DMS114 treated with DMSO at 0.1 percent for 48 hours (cell line): ENCODE results near the gene GAB2.

Source experiments
- DNase-seq: peaks from one replicate; lab custom pipeline; 2025; ENCODE audit not compliant: unreplicated experiment; lab: John Stamatoyannopoulos, UW

GAB2 gene

DNA sequence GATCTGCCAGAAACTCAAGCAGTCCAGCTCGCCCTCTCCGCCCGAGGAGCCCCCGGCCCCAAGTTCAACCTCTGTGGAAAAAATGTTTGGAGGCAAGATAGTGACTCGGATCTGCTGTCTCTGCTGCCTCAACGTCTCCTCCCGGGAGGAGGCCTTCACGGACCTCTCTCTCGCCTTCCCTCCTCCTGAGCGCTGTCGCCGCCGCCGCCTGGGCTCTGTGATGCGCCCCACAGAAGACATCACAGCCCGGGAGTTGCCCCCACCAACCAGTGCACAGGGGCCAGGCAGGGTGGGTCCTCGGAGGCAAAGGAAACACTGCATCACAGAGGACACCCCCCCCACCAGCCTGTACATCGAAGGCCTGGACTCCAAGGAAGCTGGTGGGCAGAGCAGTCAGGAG lies 208.1 kb downstream of the GAB2 start:
- no peak for DNase-seq

DNA sequence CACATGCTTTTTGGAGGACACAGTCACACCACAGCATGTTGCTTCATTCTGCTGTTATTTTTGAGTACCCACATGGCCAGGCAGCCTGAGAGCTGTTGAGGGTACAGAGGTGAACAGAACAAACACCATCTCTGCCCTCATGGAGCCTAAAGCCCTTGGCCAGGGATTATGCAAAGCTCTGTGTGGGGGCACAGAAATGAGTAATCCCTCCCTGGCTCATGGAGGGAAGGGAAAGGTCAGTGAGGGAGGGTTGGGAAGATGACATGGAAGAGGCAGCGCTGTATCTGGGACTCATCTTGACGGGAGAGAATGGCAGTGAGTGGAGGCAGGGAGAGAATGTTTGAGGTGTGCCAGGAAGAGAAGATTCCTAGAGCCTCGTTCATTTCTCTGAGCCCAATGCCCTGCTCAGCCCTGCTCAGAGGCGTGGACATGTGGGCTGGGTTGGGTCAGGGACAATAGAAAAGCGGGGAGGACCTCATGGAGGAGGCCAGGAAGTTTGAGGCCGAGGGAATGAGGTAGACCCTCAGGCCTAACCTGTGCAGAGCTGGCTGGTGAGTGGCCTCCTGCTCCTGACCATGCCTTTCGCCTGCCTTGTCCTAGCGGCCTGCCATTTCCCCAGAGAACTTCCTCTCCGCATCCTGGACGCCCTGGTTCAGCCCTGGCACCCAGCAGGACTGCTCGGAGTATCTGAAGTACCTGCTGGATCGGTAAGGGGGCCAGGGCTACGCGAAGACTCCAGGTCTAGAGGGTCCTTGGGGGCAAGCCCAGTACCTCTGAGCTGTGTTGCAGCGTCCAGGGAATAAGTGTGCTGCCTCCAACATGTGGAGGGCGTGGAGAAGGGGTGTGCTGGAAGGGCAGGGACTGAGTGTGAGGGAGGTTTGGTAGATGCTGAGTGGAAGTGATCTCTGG lies 209.1 kb downstream of the GAB2 start:
- DNase-seq, result no peak

DNA sequence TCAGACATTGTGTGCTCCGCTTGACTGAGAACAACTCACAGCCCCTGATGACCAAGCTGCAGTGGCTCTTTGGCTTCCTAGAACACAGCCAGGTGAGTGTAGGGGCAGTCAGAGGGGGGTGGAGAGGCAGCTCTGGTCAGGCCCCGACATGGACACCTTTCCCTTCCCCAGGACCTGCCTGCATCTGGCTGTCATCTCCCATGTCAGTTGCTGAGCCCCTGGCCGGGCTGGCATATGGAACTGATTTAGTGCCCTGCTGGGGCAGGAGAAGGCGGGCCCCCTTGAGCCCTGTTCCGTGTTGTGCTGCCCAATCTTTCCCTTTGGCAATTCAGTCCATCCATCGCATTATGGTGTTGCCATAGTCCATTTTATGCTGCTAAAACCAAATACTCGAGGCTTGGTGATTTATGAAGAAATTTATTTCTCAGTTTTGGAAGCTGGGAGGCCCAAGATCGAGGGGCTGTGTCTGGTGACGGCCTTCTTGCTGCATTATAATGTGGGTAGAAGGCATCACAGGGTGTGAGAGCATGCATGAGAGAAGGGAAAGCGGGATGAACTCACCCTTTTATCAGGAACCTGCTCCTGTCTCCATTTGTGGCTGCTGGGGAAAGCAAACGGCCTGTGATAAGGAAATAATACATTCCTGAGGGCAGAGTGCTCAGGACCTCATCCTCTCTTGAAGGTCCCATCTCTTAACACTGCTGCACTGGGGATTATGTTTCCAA lies 209.9 kb downstream of the GAB2 start:
- no peak for DNase-seq

DNA sequence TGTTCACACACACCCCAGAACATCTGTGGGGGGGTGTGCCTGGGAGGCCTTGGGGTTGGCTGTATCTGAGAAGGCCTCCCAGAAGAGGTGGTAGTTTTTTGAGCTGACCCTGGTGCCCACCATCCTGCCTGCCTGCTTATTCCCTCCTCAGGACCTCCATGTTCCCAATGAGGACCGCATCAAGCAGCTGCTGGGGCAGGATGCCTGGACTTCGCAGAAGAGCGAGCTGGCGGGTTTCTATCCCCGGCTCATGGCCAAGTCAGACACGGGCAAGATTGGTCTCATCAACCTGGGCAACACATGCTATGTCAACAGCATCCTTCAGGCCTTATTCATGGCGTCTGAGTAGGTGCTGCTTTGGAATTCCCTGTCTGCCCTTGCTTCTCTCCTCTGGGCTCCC lies 211.9 kb downstream of the GAB2 start:
- DNase-seq, result no peak

DNA sequence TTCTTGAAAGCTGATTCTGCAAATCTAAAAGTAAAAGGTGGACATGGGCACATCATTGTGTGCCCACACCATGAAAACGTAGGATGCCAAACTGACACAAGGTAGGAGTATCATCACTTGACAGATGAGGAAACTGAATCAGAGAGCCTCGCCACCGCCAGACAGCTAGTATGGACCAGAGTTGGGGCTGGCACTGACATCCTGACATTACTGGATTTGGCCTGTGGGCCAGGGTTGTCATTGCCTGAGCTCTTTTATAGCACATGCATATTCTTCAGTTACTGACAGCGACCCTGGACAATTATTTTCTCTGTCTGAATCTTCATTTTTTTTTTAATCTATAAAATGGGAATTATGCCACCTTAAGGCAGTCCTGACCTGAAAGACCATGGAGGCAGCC lies 212.4 kb downstream of the GAB2 start:
- no peak for DNase-seq

DNA sequence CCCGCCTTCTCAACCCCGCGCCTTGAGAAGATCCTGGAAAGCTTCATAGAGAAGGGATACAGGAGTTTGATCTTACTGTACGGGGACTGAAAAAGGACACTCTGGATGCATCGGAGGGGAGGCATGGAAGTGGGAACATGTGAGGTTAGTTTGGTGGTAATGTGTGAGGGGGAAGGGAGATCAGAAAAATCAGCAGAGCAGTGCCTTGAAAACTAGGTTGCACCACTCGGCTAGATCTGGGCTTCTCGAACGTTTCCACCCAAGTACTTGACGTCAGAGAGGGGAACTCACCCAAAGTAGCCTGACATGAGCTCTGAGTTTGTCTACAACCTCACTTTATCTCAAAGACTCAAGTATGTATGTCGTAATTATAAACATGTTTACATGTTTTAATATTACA lies 214.4 kb downstream of the GAB2 start:
- no peak for DNase-seq

DNA sequence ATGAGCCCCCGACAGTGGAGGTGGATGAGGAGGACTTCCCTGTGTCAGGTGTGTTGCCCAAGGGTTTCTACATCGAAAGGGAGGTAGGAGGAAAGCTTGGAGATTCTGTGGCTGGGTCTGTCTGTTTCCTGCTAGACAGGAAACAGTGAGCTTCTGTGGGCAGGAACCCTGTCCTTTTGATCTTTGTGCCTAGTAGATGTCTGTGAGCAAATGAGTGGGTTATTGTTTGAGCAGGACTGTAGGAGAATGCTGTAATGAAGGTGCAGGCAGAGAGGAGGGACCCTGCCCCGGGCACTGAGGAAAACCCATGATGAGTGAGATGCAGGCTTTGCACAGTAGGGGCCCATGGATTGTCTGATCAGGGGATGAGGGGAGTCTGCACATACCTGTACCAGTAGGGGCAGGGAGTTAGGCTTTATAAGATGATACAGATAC lies 214.9 kb downstream of the GAB2 start:
- DNase-seq, result no peak

DNA sequence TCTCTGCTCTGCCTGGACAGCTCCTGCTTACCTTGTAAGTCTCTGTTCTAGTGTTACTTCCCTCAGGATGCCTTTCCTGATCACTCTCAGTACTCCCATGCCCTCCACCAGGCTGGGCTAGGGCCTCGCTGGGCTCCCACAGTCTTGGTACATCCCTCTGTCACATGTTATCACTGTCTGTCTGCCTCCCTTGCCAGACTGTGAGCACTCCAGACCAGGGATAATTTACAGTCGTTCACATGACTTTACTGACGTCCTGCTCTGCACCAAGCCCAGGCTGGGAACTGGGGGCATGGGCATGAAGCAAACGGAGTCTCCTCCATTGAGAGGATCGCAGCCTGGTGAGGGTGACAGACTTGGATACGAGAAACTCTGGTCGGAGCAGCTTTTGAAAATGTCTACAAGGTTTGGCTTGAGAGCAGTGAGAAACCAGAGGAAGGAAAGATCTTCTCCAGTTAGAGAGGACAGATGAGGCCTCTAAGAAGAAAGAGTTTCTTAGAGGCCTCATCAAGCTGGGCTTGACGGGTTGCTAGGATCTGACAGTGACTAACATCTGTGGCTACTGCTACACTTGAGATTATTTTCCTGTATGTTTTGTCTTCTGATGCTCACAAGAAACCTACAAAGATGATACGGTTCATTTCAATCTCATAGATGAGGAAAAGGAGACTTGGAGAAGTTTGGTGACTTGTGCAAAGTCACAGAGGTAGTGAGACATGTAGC lies 216.4 kb downstream of the GAB2 start:
- no peak for DNase-seq

DNA sequence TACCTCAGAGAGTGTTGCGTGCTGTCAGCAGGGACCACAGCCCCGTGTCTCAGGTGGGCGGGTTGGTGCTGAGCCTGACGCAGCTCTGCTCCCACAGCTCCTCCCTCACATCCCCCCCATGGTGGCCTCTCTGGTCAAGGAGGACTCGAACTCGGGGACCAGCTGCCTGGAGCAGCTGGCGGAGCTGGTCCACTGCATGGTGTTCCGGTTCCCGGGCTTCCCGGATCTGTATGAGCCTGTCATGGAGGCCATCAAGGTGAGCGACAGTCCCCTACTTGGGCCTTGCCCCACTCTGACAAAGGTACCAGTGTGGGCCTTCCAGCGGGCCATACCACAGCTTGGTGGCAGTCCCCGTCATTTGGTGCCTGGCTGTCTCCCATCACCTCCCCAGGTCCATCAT lies 217.1 kb downstream of the GAB2 start:
- no peak for DNase-seq

DNA sequence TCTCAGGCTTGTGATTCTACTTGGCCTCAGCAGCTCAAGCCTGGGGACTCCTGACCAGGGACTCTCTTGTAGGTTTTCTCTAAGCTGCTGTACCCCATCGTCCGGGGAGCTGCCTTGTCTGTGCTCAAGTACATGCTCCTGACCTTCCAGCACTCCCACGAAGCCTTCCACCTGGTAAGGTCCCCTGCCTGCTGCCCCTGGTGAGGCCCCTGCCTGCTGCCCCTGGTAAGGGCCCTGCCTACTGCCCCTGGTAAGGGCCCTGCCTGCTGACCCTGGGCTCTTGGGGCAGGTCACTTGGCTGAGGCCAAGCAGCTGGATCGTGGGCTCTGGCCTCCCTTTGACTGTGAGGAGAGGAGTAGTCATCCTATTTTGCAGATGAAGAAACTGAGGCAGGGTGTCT lies 217.6 kb downstream of the GAB2 start:
- DNase-seq, result no peak

DNA sequence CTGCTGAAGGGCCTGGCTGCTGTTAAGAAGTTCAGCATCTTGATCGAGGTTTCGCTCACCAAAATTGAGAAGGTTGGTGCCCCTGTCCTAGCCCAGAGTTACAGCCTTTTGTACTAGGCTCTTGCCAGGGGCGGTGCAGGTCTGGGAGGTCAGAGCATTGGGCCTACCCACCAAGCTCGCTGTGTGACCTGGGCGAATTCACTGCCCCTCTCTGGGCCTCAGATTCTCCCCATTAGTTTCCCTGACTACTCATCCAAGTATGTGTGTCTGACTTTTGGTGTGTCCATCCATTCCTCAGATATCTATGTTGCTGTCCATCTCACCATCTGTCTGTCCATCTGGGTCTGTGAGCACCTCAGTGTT lies 218.0 kb downstream of the GAB2 start:
- DNase-seq, result no peak

DNA sequence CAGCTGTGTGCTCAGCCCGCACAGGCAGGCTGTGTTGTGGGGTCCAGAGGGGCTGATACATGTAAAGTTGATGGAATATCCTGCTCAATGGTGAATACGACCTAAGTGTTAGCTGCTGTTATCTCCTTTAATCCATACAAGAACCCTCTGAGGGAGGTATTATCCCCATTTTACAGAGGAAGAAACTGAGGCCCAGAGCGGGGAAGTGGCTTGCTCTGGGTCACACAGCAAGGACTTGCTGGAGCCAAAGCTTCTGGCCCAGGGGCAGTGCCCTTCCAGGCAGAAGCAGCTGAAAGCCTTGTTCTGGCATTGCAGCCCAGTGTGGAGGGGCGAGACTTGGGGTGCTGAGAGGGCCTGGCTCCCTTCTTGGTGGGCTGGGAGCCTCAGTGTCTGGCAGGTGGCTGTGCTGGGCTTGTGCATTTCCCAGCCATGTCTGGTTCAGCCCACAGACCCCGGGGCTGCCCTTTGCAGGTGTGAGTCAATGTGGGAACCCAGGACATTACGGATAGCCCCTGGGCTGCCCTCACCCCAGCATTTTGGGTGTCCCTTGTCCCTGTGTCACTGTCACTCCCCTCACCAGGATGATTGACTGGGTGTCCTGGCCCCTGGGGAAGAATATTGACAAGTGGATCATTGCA lies 218.5 kb downstream of the GAB2 start:
- no peak for DNase-seq

DNA sequence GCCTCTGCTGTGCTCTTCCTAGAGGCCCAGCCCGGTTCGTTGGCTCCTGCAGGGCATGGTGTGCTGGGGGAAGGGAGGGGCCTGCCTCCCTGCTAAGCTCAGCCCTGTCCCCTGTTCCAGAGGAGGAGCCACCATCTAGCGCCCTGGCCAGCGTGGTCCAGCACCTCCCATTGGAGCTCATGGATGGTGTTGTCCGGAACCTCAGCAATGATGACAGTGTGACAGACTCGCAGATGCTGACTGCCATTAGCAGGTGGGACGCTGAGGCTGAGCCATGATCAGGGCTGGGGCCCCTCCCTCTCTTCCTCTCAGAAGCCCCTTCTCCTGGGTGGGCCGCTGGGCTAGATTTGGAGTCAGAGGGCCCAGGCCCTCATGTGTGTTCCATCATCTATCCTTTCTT lies 219.8 kb downstream of the GAB2 start:
- no peak for DNase-seq

DNA sequence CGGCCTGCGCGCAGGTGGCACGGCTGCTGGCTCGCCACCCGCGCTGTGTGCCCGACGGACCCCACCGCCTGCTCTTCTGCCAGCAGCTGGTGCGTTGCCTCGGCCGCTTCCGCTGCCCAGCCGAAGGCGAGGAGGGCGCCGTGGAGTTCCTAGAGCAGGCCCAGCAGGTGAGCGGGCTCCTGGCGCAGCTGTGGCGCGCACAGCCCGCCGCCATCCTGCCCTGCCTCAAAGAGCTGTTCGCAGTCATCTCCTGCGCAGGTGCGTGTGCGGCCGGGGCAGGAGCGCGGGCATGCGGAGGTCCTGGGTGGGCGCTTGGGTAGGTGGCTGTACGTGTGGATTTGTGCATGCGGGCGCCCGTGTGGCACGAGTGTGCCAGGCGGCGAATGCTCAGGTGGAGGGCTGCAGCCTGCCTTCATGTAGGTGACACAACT lies 220.9 kb downstream of the GAB2 start:
- DNase-seq, result no peak

DNA sequence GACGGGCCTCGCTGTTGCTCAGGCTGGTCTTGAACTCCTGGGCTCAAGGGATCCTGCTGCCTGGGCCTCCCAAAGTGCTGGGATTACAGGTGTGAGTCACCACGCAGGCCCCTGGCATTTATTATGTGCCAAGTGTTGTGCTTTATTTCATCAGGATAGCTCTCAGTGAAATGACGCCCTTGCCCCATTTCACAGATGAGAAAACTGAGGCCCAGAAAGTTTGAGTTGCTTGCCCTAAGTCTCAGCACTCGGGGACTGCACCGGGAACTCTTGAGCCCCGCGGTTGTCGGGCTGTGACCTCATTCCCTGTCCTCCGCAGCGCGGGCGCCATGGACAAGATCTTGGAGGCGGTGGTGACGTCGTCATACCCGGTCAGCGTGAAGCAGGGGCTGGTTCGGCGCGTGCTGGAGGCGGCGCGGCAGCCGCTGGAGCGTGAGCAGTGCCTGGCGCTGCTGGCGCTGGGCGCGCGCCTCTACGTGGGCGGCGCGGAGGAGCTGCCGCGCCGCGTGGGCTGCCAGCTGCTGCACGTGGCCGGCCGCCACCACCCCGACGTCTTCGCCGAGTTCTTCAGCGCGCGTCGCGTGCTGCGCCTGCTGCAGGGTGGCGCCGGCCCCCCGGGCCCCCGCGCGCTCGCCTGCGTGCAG lies 221.6 kb downstream of the GAB2 start:
- no peak for DNase-seq

DNA sequence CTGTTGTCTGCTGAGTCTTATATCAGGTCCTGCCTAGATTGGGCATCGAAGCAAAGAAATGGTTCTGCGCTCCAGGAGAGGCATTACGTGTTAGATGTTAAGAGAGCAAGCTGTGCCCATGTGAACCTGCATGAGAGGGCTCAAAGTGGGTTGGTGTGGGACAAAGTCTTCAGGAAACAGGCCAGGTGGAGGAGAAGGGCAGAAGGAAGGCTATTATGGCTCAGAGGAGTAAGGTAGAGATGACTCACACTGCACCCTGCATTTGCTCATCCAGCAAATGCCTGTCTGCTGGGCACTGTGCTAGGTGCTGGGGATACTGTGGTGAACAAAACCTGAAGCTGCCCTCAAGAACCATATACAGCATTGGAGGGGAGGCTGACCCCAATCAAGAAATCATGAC lies 223.1 kb downstream of the GAB2 start:
- no peak for DNase-seq

DNA sequence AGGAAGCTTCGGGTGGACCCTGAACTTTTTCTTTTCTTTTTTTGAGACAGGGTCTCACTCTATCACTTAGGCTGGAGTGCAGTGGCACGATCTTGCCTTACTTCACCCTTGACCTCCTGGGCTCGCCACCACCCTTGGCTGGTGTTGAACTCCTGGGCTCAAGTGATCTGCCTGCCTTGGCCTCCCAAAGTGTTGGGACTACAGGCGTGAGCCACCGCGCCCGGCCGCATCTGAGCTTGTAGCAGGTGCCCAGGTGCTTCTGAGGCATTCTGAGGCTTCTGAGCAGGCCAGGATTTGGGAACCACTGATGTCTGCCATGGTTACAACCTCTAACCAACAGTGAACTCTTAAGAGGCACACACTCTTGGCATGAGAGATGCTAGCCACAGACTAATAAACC lies 223.8 kb downstream of the GAB2 start:
- no peak for DNase-seq

DNA sequence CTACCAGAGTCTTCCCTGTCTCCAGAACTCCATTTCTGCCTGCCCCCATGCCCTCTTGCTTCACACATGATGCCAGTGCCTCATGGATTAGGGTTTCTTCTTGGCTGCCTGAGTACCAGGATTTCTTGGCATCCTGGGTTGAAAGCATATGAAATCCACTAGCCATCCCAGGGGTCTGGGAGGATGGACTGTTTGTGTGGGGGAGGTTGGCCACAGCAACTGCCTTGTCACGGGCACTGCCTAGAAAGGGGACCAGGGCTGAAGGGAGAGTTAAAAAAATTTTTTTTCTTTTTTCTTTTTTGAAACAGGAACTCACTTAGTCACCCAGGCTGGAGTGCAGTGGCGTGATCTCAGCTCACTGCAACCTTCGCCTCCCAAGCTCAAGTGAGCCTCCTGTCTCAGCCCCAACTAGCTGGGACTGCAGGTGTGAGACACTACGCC lies 224.7 kb downstream of the GAB2 start:
- DNase-seq, result no peak

DNA sequence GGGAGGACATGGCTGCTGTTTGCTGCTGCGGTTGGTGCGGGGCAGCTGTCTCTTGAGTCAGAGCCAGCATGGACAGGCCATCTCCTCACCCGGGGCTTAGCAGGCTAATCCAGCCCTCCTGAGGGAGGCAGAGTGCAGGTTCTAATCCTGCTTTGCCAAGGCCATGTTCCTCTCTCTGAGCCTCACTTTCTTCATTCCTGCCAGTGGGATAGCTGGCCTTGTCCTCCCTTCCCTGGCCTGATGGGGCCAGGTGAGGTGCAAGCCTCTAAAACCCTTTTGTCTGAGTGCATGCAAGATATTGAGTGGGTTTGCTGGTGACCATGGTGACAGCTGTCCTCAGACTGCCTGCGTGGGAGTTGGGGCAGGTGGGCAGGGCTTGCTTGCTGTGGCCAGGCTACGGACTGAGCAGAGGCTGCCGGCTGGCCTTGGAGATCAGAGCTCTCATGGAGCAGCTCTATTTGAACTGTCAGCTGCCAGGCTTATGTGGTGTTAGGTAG lies 225.3 kb downstream of the GAB2 start:
- no peak for DNase-seq

DNA sequence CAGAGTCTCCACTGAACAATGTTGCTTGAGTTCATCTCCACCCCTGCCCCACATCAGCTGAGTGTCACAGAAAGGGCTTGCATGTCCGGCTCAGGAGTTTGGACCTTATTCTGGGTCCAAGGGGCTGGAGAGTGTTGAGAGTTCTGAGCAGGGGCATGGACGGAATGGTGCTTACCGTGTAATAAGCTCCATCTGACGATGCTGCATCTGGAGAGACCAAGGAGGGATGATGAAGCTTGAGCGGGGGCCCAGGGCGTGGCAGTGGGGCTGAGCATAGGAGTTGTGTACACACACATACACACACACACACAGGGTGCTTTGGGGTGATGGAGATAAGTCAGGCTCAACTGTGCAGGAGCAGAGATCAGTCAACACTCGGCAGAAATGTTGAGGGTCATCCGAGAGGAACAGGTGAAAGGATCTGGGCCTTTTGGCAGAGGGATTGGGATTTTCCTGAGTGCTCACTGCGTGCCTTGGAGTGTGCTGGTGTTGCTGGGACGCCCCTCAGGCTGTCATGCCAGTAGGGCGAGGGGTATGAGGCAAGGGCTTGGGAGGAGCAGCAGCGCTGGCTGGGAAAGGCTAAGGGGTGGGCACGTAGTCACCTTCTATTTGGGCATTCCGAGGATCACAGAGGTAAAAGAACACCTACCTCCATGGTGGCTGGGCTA lies 226.6 kb downstream of the GAB2 start:
- no peak for DNase-seq
